Upper lobe of left lung (tissue), 4 donors: ENCODE measurements around the gene EFEMP2.

Experiments used
- EP300 ChIP-seq, 4 donors: sonication (generic); formaldehyde crosslinking; IDR thresholded peaks; one replicate each; pipeline ENCODE4 v1.5.1; 2017; ENCODE audit warnings: antibody characterized with exemption in 4 of 4, control low read depth in 2 of 4
- POLR2A ChIP-seq, 4 donors: fragments of 450-650 bp; IDR thresholded peaks; one replicate each; pipeline ENCODE4 v1.5.1; 2016 to 2017; ENCODE audit warnings: antibody characterized with exemption in 4 of 4, mild to moderate bottlenecking in 2 of 4
- POLR2AphosphoS5 ChIP-seq, 2 donors: sonication (generic); formaldehyde crosslinking; IDR thresholded peaks; one replicate each; pipeline ENCODE4 v1.5.1; 2017; ENCODE audit warnings: antibody characterized with exemption in 2 of 2
- TF ChIP-seq, protein P1 (sequence below), 6 experiments: fragments of 450-650 bp in 4 of 6; fragments of 200-600 bp in 2 of 6; sonication (generic) in 2 of 6; IDR thresholded peaks; one replicate each; pipeline ENCODE4 v1.5.1; 2016 to 2019; ENCODE audit warnings: antibody characterized with exemption in 6 of 6

GRCh38 chr11:65879617-65880016 is 7.0 kb upstream of the EFEMP2 start, which contains the start of gene CTSW:
- TF ChIP-seq, protein P1, sequence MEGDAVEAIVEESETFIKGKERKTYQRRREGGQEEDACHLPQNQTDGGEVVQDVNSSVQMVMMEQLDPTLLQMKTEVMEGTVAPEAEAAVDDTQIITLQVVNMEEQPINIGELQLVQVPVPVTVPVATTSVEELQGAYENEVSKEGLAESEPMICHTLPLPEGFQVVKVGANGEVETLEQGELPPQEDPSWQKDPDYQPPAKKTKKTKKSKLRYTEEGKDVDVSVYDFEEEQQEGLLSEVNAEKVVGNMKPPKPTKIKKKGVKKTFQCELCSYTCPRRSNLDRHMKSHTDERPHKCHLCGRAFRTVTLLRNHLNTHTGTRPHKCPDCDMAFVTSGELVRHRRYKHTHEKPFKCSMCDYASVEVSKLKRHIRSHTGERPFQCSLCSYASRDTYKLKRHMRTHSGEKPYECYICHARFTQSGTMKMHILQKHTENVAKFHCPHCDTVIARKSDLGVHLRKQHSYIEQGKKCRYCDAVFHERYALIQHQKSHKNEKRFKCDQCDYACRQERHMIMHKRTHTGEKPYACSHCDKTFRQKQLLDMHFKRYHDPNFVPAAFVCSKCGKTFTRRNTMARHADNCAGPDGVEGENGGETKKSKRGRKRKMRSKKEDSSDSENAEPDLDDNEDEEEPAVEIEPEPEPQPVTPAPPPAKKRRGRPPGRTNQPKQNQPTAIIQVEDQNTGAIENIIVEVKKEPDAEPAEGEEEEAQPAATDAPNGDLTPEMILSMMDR (IDR thresholded peaks at IDR 0.05), result no peak
- TF ChIP-seq EP300 (IDR thresholded peaks at IDR 0.05) (no peak), POLR2A (IDR thresholded peaks at IDR 0.05) (no peak), POLR2AphosphoS5 (IDR thresholded peaks at IDR 0.05) (no peak)
